GM15510 (cell line): Measurements from ENCODE around the gene TBC1D22A.

ENCODE experiments used
- POLR2A ChIP-seq: IDR thresholded peaks from 3 replicates; pipeline ENCODE4 v1.6.1; 2011; ENCODE audit warnings: borderline replicate concordance; ENCODE audit not compliant: insufficient read length; ENCODE audit errors: extremely low read depth

Gene TBC1D22A

GRCh38 chr22:46865642-46866041, 103.2 kb downstream of the TBC1D22A start:
- no peak for TF ChIP-seq POLR2A

GRCh38 chr22:46866591-46866990, 104.1 kb downstream of the TBC1D22A start:
- no peak for TF ChIP-seq POLR2A

GRCh38 chr22:46867106-46867505, 104.7 kb downstream of the TBC1D22A start:
- TF ChIP-seq POLR2A = no peak

- no peak for TF ChIP-seq POLR2A
Measured at GRCh38 chr22:46869329-46869728, 106.9 kb downstream of the TBC1D22A start.

- TF ChIP-seq POLR2A = no peak
Measured at GRCh38 chr22:46869831-46870441, 107.5 kb downstream of the TBC1D22A start.

- TF ChIP-seq POLR2A = no peak
Measured at GRCh38 chr22:46871826-46872225, 109.4 kb downstream of the TBC1D22A start.

- TF ChIP-seq POLR2A = no peak
Measured at GRCh38 chr22:46875089-46875488, 112.6 kb downstream of the TBC1D22A start.

- no peak for TF ChIP-seq POLR2A
Measured at GRCh38 chr22:46876357-46876934, 114.0 kb downstream of the TBC1D22A start.

GRCh38 chr22:46878191-46878948, 115.9 kb downstream of the TBC1D22A start:
- no peak for TF ChIP-seq POLR2A

GRCh38 chr22:46879083-46879482, 116.6 kb downstream of the TBC1D22A start:
- TF ChIP-seq POLR2A = no peak

- TF ChIP-seq POLR2A = no peak
Measured at GRCh38 chr22:46881373-46882118, 119.1 kb downstream of the TBC1D22A start.

- no peak for TF ChIP-seq POLR2A
Measured at GRCh38 chr22:46883092-46883910, 120.9 kb downstream of the TBC1D22A start.

- no peak for TF ChIP-seq POLR2A
Measured at GRCh38 chr22:46884365-46884764, 121.9 kb downstream of the TBC1D22A start.

GRCh38 chr22:46887978-46888377, 125.5 kb downstream of the TBC1D22A start:
- TF ChIP-seq POLR2A = no peak
